Esophagus muscularis mucosa (tissue), 3 donors: Measurements from ENCODE around the gene PEX3.

Source experiments
- CTCF ChIP-seq, 3 experiments: fragments of 200-600 bp in 2 of 3; fragments of 450-650 bp in 1 of 3; sonication (generic) in 2 of 3; IDR thresholded peaks; one replicate each; pipeline ENCODE4 v1.5.1; 2017 to 2019; ENCODE audit warnings: antibody characterized with exemption in 3 of 3, mild to moderate bottlenecking in 2 of 3, moderate library complexity in 1 of 3
- EP300 ChIP-seq: sonication (generic); formaldehyde crosslinking; IDR thresholded peaks from one replicate; pipeline ENCODE4 v1.6.1; 2017; ENCODE audit warnings: antibody characterized with exemption

GRCh38 chr6:143528164-143528811 is 77.7 kb downstream of the PEX3 start:
- no peak for TF ChIP-seq CTCF (IDR thresholded peaks at IDR 0.05)
- no peak for TF ChIP-seq EP300
